Prostate gland (tissue), 2 donors: ENCODE results near the gene R3HDM2.

ENCODE experiments used
- POLR2A ChIP-seq: fragments of 450-650 bp; IDR thresholded peaks from one replicate; pipeline ENCODE4 v1.6.1; 2016; ENCODE audit warnings: antibody characterized with exemption, mild to moderate bottlenecking
- POLR2AphosphoS5 ChIP-seq: sonication (generic); formaldehyde crosslinking; IDR thresholded peaks from one replicate; pipeline ENCODE4 v1.6.1; 2017; ENCODE audit warnings: antibody characterized with exemption
- TF ChIP-seq, protein P1 (sequence below), 4 experiments: fragments of 200-600 bp in 2 of 4; fragments of 450-650 bp in 2 of 4; sonication (generic) in 2 of 4; IDR thresholded peaks; 1 replicate in 3 of 4; 2 replicates in 1 of 4; pipeline ENCODE4 v1.5.1; 2016 to 2019; ENCODE audit warnings: antibody characterized with exemption in 4 of 4, mild to moderate bottlenecking in 2 of 4, moderate library complexity in 2 of 4

DNA sequence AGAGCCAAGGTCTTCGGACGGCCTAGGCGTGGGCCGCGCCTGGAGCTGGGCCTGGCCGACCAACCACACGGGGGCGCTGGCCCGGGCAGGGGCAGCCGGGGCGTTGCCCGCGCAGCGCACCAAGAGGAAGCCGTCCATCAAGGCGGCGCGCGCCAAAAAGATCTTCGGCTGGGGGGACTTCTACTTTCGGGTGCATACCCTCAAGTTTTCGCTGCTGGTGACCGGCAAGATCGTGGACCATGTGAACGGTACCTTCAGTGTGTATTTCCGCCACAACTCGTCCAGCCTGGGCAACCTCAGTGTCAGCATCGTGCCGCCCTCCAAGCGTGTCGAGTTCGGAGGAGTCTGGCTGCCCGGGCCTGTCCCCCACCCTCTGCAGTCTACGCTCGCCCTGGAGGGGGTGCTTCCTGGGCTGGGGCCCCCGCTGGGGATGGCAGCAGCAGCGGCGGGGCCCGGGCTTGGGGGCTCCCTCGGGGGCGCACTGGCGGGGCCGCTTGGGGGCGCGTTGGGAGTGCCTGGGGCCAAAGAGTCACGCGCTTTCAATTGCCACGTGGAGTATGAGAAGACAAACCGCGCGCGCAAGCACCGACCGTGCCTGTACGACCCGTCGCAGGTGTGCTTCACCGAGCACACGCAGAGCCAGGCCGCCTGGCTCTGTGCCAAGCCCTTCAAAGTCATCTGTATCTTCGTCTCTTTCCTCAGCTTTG lies 205.7 kb downstream of the R3HDM2 start:
- TF ChIP-seq, protein P1, sequence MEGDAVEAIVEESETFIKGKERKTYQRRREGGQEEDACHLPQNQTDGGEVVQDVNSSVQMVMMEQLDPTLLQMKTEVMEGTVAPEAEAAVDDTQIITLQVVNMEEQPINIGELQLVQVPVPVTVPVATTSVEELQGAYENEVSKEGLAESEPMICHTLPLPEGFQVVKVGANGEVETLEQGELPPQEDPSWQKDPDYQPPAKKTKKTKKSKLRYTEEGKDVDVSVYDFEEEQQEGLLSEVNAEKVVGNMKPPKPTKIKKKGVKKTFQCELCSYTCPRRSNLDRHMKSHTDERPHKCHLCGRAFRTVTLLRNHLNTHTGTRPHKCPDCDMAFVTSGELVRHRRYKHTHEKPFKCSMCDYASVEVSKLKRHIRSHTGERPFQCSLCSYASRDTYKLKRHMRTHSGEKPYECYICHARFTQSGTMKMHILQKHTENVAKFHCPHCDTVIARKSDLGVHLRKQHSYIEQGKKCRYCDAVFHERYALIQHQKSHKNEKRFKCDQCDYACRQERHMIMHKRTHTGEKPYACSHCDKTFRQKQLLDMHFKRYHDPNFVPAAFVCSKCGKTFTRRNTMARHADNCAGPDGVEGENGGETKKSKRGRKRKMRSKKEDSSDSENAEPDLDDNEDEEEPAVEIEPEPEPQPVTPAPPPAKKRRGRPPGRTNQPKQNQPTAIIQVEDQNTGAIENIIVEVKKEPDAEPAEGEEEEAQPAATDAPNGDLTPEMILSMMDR (IDR thresholded peaks at IDR 0.05), result peak in 2 of 4 experiments; percentile 12 to 64
- TF ChIP-seq POLR2A (no peak), POLR2AphosphoS5 (no peak)
